H9 (cell line): ENCODE data around the gene MEGF9. TPM values are rescaled to one million over a fixed set of nuclear protein-coding genes. Genes with fewer than 3 reads are reported as not detected.

Experiments used
- DNase-seq: peaks from one replicate; pipeline ENCODE4 v3.0.0-alpha.2; 2017
- H2AFZ ChIP-seq: one replicate; pipeline ENCODE4 v1.6.1; 2013; ENCODE audit warnings: mild to moderate bottlenecking, low read length, control low read depth, moderate library complexity
- H2AK5ac ChIP-seq: 2 replicates; pipeline ENCODE4 v1.6.1; 2013; ENCODE audit warnings: low read length, control low read depth, mixed read lengths; ENCODE audit not compliant: insufficient read length
- H2BK120ac ChIP-seq: one replicate; pipeline ENCODE4 v1.6.1; 2013; ENCODE audit warnings: low read depth, mild to moderate bottlenecking, low read length, control low read depth, inconsistent platforms; ENCODE audit not compliant: poor library complexity, severe bottlenecking
- H2BK12ac ChIP-seq: 2 replicates; pipeline ENCODE4 v1.6.1; 2013; ENCODE audit warnings: low read length, control low read depth, mixed read lengths, low read depth; ENCODE audit not compliant: insufficient read length
- H2BK15ac ChIP-seq: 2 replicates; pipeline ENCODE4 v1.6.1; 2013; ENCODE audit warnings: low read depth, low read length, control low read depth
- H2BK20ac ChIP-seq: one replicate; pipeline ENCODE4 v1.6.1; 2013; ENCODE audit warnings: low read depth, mild to moderate bottlenecking, low read length, control low read depth, inconsistent platforms; ENCODE audit not compliant: poor library complexity, severe bottlenecking
- H2BK5ac ChIP-seq: 2 replicates; pipeline ENCODE4 v1.6.1; 2013; ENCODE audit warnings: low read length, control low read depth, mixed read lengths; ENCODE audit not compliant: insufficient read length
- H3K14ac ChIP-seq: 2 replicates; pipeline ENCODE4 v1.6.1; 2013; ENCODE audit warnings: low read length, control low read depth; ENCODE audit not compliant: insufficient read depth
- H3K18ac ChIP-seq: 2 replicates; pipeline ENCODE4 v1.6.1; 2013; ENCODE audit warnings: low read depth, mild to moderate bottlenecking, mixed read lengths, low read length, control low read depth; ENCODE audit not compliant: insufficient read length
- H3K23ac ChIP-seq: 2 replicates; pipeline ENCODE4 v1.6.1; 2013; ENCODE audit warnings: low read length, control low read depth, mixed read lengths, low read depth; ENCODE audit not compliant: insufficient read length
- H3K23me2 ChIP-seq: 2 replicates; pipeline ENCODE4 v1.6.1; 2013; ENCODE audit warnings: low read depth, mild to moderate bottlenecking, mixed read lengths, low read length, control low read depth; ENCODE audit not compliant: insufficient read length, poor library complexity, severe bottlenecking
- H3K27ac ChIP-seq: 2 replicates; pipeline ENCODE4 v1.5.1; 2013; ENCODE audit warnings: low read length, control low read depth, mixed read lengths, low read depth; ENCODE audit not compliant: insufficient read length
- H3K27me3 ChIP-seq: 2 replicates; pipeline ENCODE4 v1.6.1; 2013; ENCODE audit warnings: low read length, control low read depth, inconsistent platforms; ENCODE audit not compliant: insufficient read depth
- H3K4ac ChIP-seq: 2 replicates; pipeline ENCODE4 v1.6.1; 2013; ENCODE audit warnings: low read depth, mild to moderate bottlenecking, control low read depth, inconsistent platforms, low read length, moderate library complexity
- H3K4me1 ChIP-seq: 2 replicates; pipeline ENCODE4 v1.6.1; 2013; ENCODE audit warnings: low read length, control low read depth, inconsistent platforms; ENCODE audit not compliant: insufficient read depth
- H3K4me2 ChIP-seq: 2 replicates; pipeline ENCODE4 v1.6.1; 2013; ENCODE audit warnings: low read length, control low read depth, mixed read lengths; ENCODE audit not compliant: insufficient read length, insufficient read depth
- H3K56ac ChIP-seq: 2 replicates; pipeline ENCODE4 v1.6.1; 2013; ENCODE audit warnings: low read depth, mild to moderate bottlenecking, mixed read lengths, low read length, control low read depth; ENCODE audit not compliant: insufficient read length
- H3K79me1 ChIP-seq: 2 replicates; pipeline ENCODE4 v1.6.1; 2013; ENCODE audit warnings: low read depth, mild to moderate bottlenecking, moderate library complexity, low read length, control low read depth, inconsistent platforms; ENCODE audit not compliant: insufficient read depth, poor library complexity, severe bottlenecking
- H3K79me2 ChIP-seq: 2 replicates; pipeline ENCODE4 v1.6.1; 2013; ENCODE audit warnings: low read length, control low read depth, inconsistent platforms; ENCODE audit not compliant: insufficient read depth
- H3K9ac ChIP-seq: 2 replicates; pipeline ENCODE4 v1.6.1; 2013; ENCODE audit warnings: low read length, control low read depth, mixed read lengths; ENCODE audit not compliant: insufficient read length; ENCODE audit errors: extremely low read depth
- H3K9me3 ChIP-seq: one replicate; pipeline ENCODE4 v1.6.1; 2013; ENCODE audit warnings: low read depth, low read length, inconsistent platforms; ENCODE audit not compliant: control insufficient read depth
- H3T11ph ChIP-seq: one replicate; pipeline ENCODE4 v1.6.1; 2013; ENCODE audit warnings: mild to moderate bottlenecking, low read length, control low read depth, inconsistent platforms
- H4K20me1 ChIP-seq: one replicate; pipeline ENCODE4 v1.6.1; 2013; ENCODE audit not compliant: control insufficient read depth, insufficient read length, insufficient read depth
- H4K5ac ChIP-seq: 2 replicates; pipeline ENCODE4 v1.6.1; 2013; ENCODE audit warnings: low read depth, mild to moderate bottlenecking, mixed read lengths, low read length, control low read depth; ENCODE audit not compliant: insufficient read length
- H4K8ac ChIP-seq: replicated peaks from 2 replicates; pipeline ENCODE4 v1.6.1; 2013; ENCODE audit warnings: low read length, control low read depth, mixed read lengths, low read depth; ENCODE audit not compliant: insufficient read length
- H4K91ac ChIP-seq: 2 replicates; pipeline ENCODE4 v1.6.1; 2013; ENCODE audit warnings: low read depth, mild to moderate bottlenecking, moderate library complexity, mixed read lengths, low read length, control low read depth; ENCODE audit not compliant: insufficient read length
- H3K27ac Mint-ChIP-seq, 3 experiments: 2 replicates in 2 of 3; 3 replicates in 1 of 3; pipeline ENCODE4 v1.8.0; 2020 to 2021; ENCODE audit warnings: mixed read lengths in 3 of 3, mild to moderate bottlenecking in 1 of 3, moderate library complexity in 1 of 3
- H3K27me3 Mint-ChIP-seq: 2 replicates; pipeline ENCODE4 v1.8.0; 2021; ENCODE audit warnings: low read depth, mild to moderate bottlenecking, moderate library complexity, mixed read lengths
- H3K36me3 Mint-ChIP-seq, 3 experiments: 2 replicates in 2 of 3; 3 replicates in 1 of 3; pipeline ENCODE4 v1.8.0; 2020 to 2021; ENCODE audit warnings: low read depth in 3 of 3, mixed read lengths in 3 of 3; ENCODE audit not compliant: insufficient read depth in 1 of 3
- H3K4me1 Mint-ChIP-seq, 2 experiments: 2 replicates each; pipeline ENCODE4 v1.8.0; 2020; ENCODE audit warnings: mixed read lengths in 2 of 2
- H3K4me3 Mint-ChIP-seq, 2 experiments: 2 replicates in 1 of 2; 3 replicates in 1 of 2; pipeline ENCODE4 v1.8.0; 2020 to 2021; ENCODE audit warnings: mild to moderate bottlenecking in 2 of 2, mixed read lengths in 2 of 2, moderate library complexity in 1 of 2
- H3K9me3 Mint-ChIP-seq, 2 experiments: 2 replicates in 1 of 2; 3 replicates in 1 of 2; pipeline ENCODE4 v1.8.0; 2020; ENCODE audit warnings: mild to moderate bottlenecking in 2 of 2, mixed read lengths in 2 of 2, moderate library complexity in 1 of 2
- CTCF ChIP-seq: fragments of 200-600 bp; sonication (generic); conservative IDR thresholded peaks from 3 replicates; pipeline ENCODE4 v1.8.0; 2021; ENCODE audit warnings: antibody characterized with exemption, mild to moderate bottlenecking
- WGBS: extraction: QIAGEN DNeasy Blood & Tissue Kit; methylation state at CpG from one replicate; pipeline ENCODE4 v1.1.7; 2013; ENCODE audit warnings: missing lambda C conversion rate, low lambda C conversion rate, mixed read lengths; ENCODE audit not compliant: insufficient read length; ENCODE audit errors: extremely low coverage; 5-methylcytosine and 5-hydroxymethylcytosine counted together
- total RNA-seq: library from RNA; stranded (reverse); gene quantifications from 2 replicates; pipeline ENCODE4 v1.2.1, GENCODE V29; 2021

The MEGF9 gene
- total RNA-seq, 1 experiment from 2014 or later: 0.94 TPM

- Mint-ChIP-seq H3K27me3 (no peaks in the 10 kb centered on the region), H3K27ac (no peak overlapping the region), H3K4me1 (no peaks in the 10 kb centered on the region), H3K4me3 (no peak overlapping the region), H3K9me3 (no peaks in the 10 kb centered on the region), H3K36me3 (peaks cover 34 to 84% (median 65%) of the 10 kb centered on the region in 3 experiments; a peak in 6 of 7 replicates)
- Histone ChIP-seq H3K18ac (no peak overlapping the region), H2BK12ac (no peak overlapping the region), H2BK120ac (no peak overlapping the region), H3K9ac (no peak overlapping the region), H3K4ac (no peak overlapping the region), H4K91ac (no peak overlapping the region), H3K79me2 (no peaks in the 10 kb centered on the region), H3K79me1 (peaks cover 7% of the 10 kb centered on the region), H3K23me2 (no peaks in the 10 kb centered on the region), H3K4me2 (no peak overlapping the region), H2BK15ac (no peak overlapping the region), H3K4me1 (no peaks in the 10 kb centered on the region), H3K9me3 (no peaks in the 10 kb centered on the region), H3K14ac (no peak overlapping the region), H2BK5ac (no peak overlapping the region), H3K27ac (no peak overlapping the region), H2AFZ (no peak overlapping the region), H2BK20ac (no peak overlapping the region), H3K27me3 (no peaks in the 10 kb centered on the region), H3K56ac (no peak overlapping the region), H4K8ac (no peak overlapping the region), H4K5ac (no peak overlapping the region), H3T11ph (no peak overlapping the region), H2AK5ac (no peak overlapping the region), H3K23ac (no peak overlapping the region), H4K20me1 (no peaks in the 10 kb centered on the region)
- WGBS: no CpG with 5 or more reads among the region's 4 CpGs
- DNase-seq: no peak
- TF ChIP-seq CTCF: no peak
Measured at GRCh38 chr9:120567874-120568273, 146.4 kb downstream of the MEGF9 start.
